Neural cell (in vitro differentiated cells): ENCODE data around the gene HELZ. TPM values are rescaled to one million over a fixed set of nuclear protein-coding genes. Genes with fewer than 3 reads are reported as not detected.
"Not testable (repeated sequence)": the region's sequence is repeated elsewhere in the genome, so short reads cannot be mapped to it uniquely, and the experiment has no call there.

ENCODE experiments used
- H2AFZ ChIP-seq: fragments of 200-600, 300-800 bp; sonication (generic), shearing (Covaris generic); 2 replicates; pipeline ENCODE4 v1.6.0; 2014; ENCODE audit warnings: low read depth, mild to moderate bottlenecking, antibody characterized with exemption, low read length, moderate library complexity
- H3F3A ChIP-seq: fragments of 200-600 bp; shearing (Covaris generic); 2 replicates; pipeline ENCODE4 v1.6.1; 2016; ENCODE audit warnings: mild to moderate bottlenecking, moderate library complexity, mixed read lengths, antibody characterized with exemption, low read length; ENCODE audit not compliant: insufficient read depth, poor library complexity, severe bottlenecking
- H3K27ac ChIP-seq: fragments of 200-600, 300-800 bp; sonication (generic), shearing (Covaris generic); 2 replicates; pipeline ENCODE4 v1.5.1; 2014; ENCODE audit warnings: mild to moderate bottlenecking, low read length, moderate library complexity
- H3K27me3 ChIP-seq: fragments of 300-800, 200-600 bp; sonication (generic), shearing (Covaris generic); 2 replicates; pipeline ENCODE4 v1.6.0; 2014; ENCODE audit warnings: mild to moderate bottlenecking, low read depth, low read length, moderate library complexity; ENCODE audit not compliant: insufficient read depth
- H3K36me3 ChIP-seq: fragments of 300-800, 200-600 bp; sonication (generic), shearing (Covaris generic); 2 replicates; pipeline ENCODE4 v1.5.1; 2014; ENCODE audit warnings: mild to moderate bottlenecking, antibody characterized with exemption, low read length, moderate library complexity; ENCODE audit not compliant: insufficient read depth
- H3K4me2 ChIP-seq: fragments of 300-800, 200-600 bp; sonication (generic), shearing (Covaris generic); 2 replicates; pipeline ENCODE4 v1.6.0; 2014; ENCODE audit warnings: mild to moderate bottlenecking, low read length
- H3K4me3 ChIP-seq: fragments of 300-800, 200-600 bp; sonication (generic), shearing (Covaris generic); 2 replicates; pipeline ENCODE4 v1.5.1; 2014; ENCODE audit warnings: mild to moderate bottlenecking, low read length, moderate library complexity
- H3K79me2 ChIP-seq: fragments of 200-600 bp; shearing (Covaris generic); replicated peaks from 2 replicates; pipeline ENCODE4 v1.6.0; 2014; ENCODE audit warnings: mild to moderate bottlenecking, low read length, moderate library complexity; ENCODE audit not compliant: insufficient read depth
- H3K9ac ChIP-seq: fragments of 300-800, 200-600 bp; sonication (generic), shearing (Covaris generic); 2 replicates; pipeline ENCODE4 v1.6.1; 2016; ENCODE audit warnings: mild to moderate bottlenecking, low read length, mixed read lengths
- H3K9me2 ChIP-seq: fragments of 200-600 bp; shearing (Covaris generic); 2 replicates; pipeline ENCODE4 v1.6.1; 2016; ENCODE audit warnings: mild to moderate bottlenecking, low read length, mixed read lengths; ENCODE audit not compliant: insufficient read depth
- H3K9me3 ChIP-seq: fragments of 200-600, 300-800 bp; sonication (generic), shearing (Covaris generic); 2 replicates; pipeline ENCODE4 v1.6.1; 2016; ENCODE audit warnings: mild to moderate bottlenecking, mixed run types, low read length, moderate library complexity, mixed read lengths
- H4K20me1 ChIP-seq: fragments of 200-600 bp; shearing (Covaris generic); 2 replicates; pipeline ENCODE4 v1.6.1; 2016; ENCODE audit warnings: mild to moderate bottlenecking, mixed run types; ENCODE audit not compliant: insufficient read depth
- EP300 ChIP-seq: fragments of 450-650 bp; conservative IDR thresholded peaks from 2 replicates; pipeline ENCODE4 v1.6.1; 2014; ENCODE audit warnings: antibody characterized with exemption, mild to moderate bottlenecking, moderate library complexity; ENCODE audit not compliant: poor library complexity, severe bottlenecking
- EZH2 ChIP-seq: fragments of 200-600, 300-800 bp; shearing (Covaris generic), sonication (generic); IDR thresholded peaks from 2 replicates; pipeline ENCODE4 v1.6.1; 2014; ENCODE audit warnings: antibody characterized with exemption, low read length, borderline replicate concordance, mild to moderate bottlenecking; ENCODE audit not compliant: insufficient read depth, poor library complexity, severe bottlenecking
- MXI1 ChIP-seq: fragments of 450-650 bp; conservative IDR thresholded peaks from 2 replicates; pipeline ENCODE4 v1.6.1; 2014; ENCODE audit warnings: antibody characterized with exemption, mild to moderate bottlenecking; ENCODE audit not compliant: poor library complexity, severe bottlenecking
- POLR2AphosphoS5 ChIP-seq: IDR thresholded peaks from 2 replicates; pipeline ENCODE4 v1.6.1; 2012
- RAD21 ChIP-seq: fragments of 450-650 bp; conservative IDR thresholded peaks from 2 replicates; pipeline ENCODE4 v1.6.1; 2014; ENCODE audit warnings: antibody characterized with exemption, mild to moderate bottlenecking, moderate library complexity
- SMC3 ChIP-seq: fragments of 450-650 bp; conservative IDR thresholded peaks from 2 replicates; pipeline ENCODE4 v1.6.1; 2014; ENCODE audit warnings: antibody characterized with exemption, mild to moderate bottlenecking, moderate library complexity; ENCODE audit not compliant: poor library complexity
- TAF1 ChIP-seq: IDR thresholded peaks from 2 replicates; pipeline ENCODE4 v1.6.1; 2012; ENCODE audit warnings: low read depth
- polyA plus RNA-seq: library from polyadenylated mRNA; depleted of rRNA; stranded (reverse); fragments of >200 nt; gene quantifications from 2 replicates; pipeline ENCODE4 v1.2.3, GENCODE V29; 2014
- TF ChIP-seq, protein P1 (sequence below): fragments of 450-650 bp; IDR thresholded peaks from 2 replicates; pipeline ENCODE4 v1.5.1; 2014; ENCODE audit warnings: antibody characterized with exemption, mild to moderate bottlenecking, moderate library complexity; ENCODE audit not compliant: poor library complexity, severe bottlenecking
- TF ChIP-seq, protein P2 (sequence below): IDR thresholded peaks from 2 replicates; pipeline ENCODE4 v1.6.1; 2012; ENCODE audit warnings: borderline replicate concordance

The HELZ gene
- polyA plus RNA-seq, 1 donor from 2014 or later: 11.7 TPM

GRCh38 chr17:67126983-67127382, 118.0 kb downstream of the HELZ start:
- H3K27ac ChIP-seq: no peak overlapping the region
- no peak overlapping the region for H3K4me2 ChIP-seq
- H3K9ac ChIP-seq: no peak overlapping the region
- no peaks in the 10 kb centered on the region for H4K20me1 ChIP-seq
- no peak overlapping the region for H2AFZ ChIP-seq
- H3K36me3 ChIP-seq: no peaks in the 10 kb centered on the region
- no peak for TF ChIP-seq EZH2
- H3F3A ChIP-seq: no peaks in the 10 kb centered on the region
- no peaks in the 10 kb centered on the region for H3K27me3 ChIP-seq
- H3K79me2 ChIP-seq: no peaks in the 10 kb centered on the region
- no peaks in the 10 kb centered on the region for H3K9me2 ChIP-seq
- no peaks in the 10 kb centered on the region for H3K9me3 ChIP-seq
- no peak overlapping the region for H3K4me3 ChIP-seq

- not testable (repeated sequence) for H3K36me3 ChIP-seq, H3K27ac ChIP-seq
These were observed 118.5 kb downstream of the HELZ start for GRCh38 chr17:67126543-67126942.

DNA sequence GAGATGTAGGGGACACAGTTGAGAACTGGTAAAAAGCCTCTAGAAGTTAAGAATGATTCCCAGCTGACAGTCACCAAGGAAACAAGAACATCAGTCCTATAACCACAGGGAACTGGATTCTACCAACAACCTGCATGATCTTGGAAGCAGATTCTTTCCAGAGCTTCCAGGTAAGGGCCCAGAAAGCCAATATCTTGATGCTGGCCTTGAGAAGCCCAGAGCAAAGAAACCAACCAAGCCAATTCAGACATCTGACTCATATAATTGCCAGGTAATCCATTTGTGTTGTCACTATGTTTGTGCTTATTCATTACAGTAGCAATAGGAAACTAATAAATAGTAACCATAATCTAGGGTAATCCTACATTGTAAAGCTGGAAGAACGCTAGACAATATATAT, 119.1 kb downstream of the HELZ start:
- Histone ChIP-seq H3K9ac (no peak overlapping the region), H4K20me1 (no peaks in the 10 kb centered on the region), H3K9me3 (no peaks in the 10 kb centered on the region), H3K27me3 (no peaks in the 10 kb centered on the region), H3F3A (no peaks in the 10 kb centered on the region), H3K9me2 (no peaks in the 10 kb centered on the region), H2AFZ (no peak overlapping the region), H3K36me3 (no peaks in the 10 kb centered on the region), H3K4me2 (no peak overlapping the region), H3K27ac (no peak overlapping the region), H3K79me2 (no peaks in the 10 kb centered on the region), H3K4me3 (no peak overlapping the region)
- TF ChIP-seq SMC3 (no peak), TAF1 (no peak), POLR2AphosphoS5 (no peak), EP300 (no peak), EZH2 (no peak), RAD21 (no peak), MXI1 (no peak)
- TF ChIP-seq, protein P1, sequence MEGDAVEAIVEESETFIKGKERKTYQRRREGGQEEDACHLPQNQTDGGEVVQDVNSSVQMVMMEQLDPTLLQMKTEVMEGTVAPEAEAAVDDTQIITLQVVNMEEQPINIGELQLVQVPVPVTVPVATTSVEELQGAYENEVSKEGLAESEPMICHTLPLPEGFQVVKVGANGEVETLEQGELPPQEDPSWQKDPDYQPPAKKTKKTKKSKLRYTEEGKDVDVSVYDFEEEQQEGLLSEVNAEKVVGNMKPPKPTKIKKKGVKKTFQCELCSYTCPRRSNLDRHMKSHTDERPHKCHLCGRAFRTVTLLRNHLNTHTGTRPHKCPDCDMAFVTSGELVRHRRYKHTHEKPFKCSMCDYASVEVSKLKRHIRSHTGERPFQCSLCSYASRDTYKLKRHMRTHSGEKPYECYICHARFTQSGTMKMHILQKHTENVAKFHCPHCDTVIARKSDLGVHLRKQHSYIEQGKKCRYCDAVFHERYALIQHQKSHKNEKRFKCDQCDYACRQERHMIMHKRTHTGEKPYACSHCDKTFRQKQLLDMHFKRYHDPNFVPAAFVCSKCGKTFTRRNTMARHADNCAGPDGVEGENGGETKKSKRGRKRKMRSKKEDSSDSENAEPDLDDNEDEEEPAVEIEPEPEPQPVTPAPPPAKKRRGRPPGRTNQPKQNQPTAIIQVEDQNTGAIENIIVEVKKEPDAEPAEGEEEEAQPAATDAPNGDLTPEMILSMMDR: no peak
- TF ChIP-seq, protein P2, sequence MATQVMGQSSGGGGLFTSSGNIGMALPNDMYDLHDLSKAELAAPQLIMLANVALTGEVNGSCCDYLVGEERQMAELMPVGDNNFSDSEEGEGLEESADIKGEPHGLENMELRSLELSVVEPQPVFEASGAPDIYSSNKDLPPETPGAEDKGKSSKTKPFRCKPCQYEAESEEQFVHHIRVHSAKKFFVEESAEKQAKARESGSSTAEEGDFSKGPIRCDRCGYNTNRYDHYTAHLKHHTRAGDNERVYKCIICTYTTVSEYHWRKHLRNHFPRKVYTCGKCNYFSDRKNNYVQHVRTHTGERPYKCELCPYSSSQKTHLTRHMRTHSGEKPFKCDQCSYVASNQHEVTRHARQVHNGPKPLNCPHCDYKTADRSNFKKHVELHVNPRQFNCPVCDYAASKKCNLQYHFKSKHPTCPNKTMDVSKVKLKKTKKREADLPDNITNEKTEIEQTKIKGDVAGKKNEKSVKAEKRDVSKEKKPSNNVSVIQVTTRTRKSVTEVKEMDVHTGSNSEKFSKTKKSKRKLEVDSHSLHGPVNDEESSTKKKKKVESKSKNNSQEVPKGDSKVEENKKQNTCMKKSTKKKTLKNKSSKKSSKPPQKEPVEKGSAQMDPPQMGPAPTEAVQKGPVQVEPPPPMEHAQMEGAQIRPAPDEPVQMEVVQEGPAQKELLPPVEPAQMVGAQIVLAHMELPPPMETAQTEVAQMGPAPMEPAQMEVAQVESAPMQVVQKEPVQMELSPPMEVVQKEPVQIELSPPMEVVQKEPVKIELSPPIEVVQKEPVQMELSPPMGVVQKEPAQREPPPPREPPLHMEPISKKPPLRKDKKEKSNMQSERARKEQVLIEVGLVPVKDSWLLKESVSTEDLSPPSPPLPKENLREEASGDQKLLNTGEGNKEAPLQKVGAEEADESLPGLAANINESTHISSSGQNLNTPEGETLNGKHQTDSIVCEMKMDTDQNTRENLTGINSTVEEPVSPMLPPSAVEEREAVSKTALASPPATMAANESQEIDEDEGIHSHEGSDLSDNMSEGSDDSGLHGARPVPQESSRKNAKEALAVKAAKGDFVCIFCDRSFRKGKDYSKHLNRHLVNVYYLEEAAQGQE: no peak

More at GRCh38 chr17:67126543-67126942, 118.5 kb downstream of the HELZ start:
- not testable (repeated sequence) for H3K27me3 ChIP-seq, H2AFZ ChIP-seq, H3F3A ChIP-seq, H3K4me3 ChIP-seq, H3K9me3 ChIP-seq, H3K9ac ChIP-seq, H3K9me2 ChIP-seq, H4K20me1 ChIP-seq, H3K4me2 ChIP-seq, H3K79me2 ChIP-seq
